OCI-LY7 (cell line): ENCODE measurements around the gene LFNG.

ENCODE experiments used
- CTCF ChIP-seq: fragments of 200-600 bp; sonication (generic); conservative IDR thresholded peaks from 2 replicates; pipeline ENCODE4 v1.5.1; 2014; ENCODE audit warnings: mild to moderate bottlenecking, antibody characterized with exemption, low read length, moderate library complexity, mixed read lengths
- EZH2phosphoT487 ChIP-seq: fragments of 200-600 bp; sonication (generic); IDR thresholded peaks from 2 replicates; pipeline ENCODE4 v1.6.1; 2018; ENCODE audit warnings: low read depth, borderline replicate concordance, mild to moderate bottlenecking, mixed run types, antibody characterized with exemption, low read length, moderate library complexity, mixed read lengths

- TF ChIP-seq CTCF (no peak), EZH2phosphoT487 (no peak)
These were observed 7.3 kb downstream of the LFNG start for GRCh38 chr7:2526659-2527504.
